ENCODE measurements around the gene TCIRG1.

GRCh38 chr11:68082481-68082880 is 43.7 kb downstream of the TCIRG1 start:
- no peak for TF ChIP-seq CTCF (IDR thresholded peaks at IDR 0.05; ENCODE audit: poor library complexity)
- TF ChIP-seq EZH2 (IDR thresholded peaks at IDR 0.05; ENCODE audit: borderline replicate concordance) = no peak

Data from hepatocyte (in vitro differentiated cells).